ENCODE results near the gene TSHZ2. TPM values are rescaled to one million over a fixed set of nuclear protein-coding genes. Genes with fewer than 3 reads are reported as not detected.

TSHZ2 gene
- total RNA-seq, 1 experiment from 2014 or later = 0.20 TPM

- Mint-ChIP-seq H3K27me3 (ENCODE audit: low read depth) (no peaks in the 10 kb centered on the region; the same call in 1 of the 2 replicates), H3K4me1 (peaks cover 13% of the 10 kb centered on the region), H3K36me3 (no peaks in the 10 kb centered on the region), H3K27ac (no peak overlapping the region), H3K4me3 (no peak overlapping the region), H3K9me3 (peaks cover 8% of the 10 kb centered on the region)
- ATAC-seq (no peak), DNase-seq (ENCODE audit: low spot score) (no peak)
- no peak for TF ChIP-seq ATF3 (CRISPR knock-in tag; conservative IDR thresholded peaks at IDR 0.05)
- TF ChIP-seq CBFB (CRISPR knock-in tag; IDR thresholded peaks at IDR 0.05; ENCODE audit: low read depth) = no peak
- TF ChIP-seq ZNF423 (CRISPR knock-in tag; IDR thresholded peaks at IDR 0.05) = no peak
- no peak for TF ChIP-seq ZNF263 (CRISPR knock-in tag; IDR thresholded peaks at IDR 0.05; ENCODE audit: low read depth)
- no peak for TF ChIP-seq ERG (CRISPR knock-in tag; IDR thresholded peaks at IDR 0.05)
- no peak for TF ChIP-seq NFE2L1 (CRISPR knock-in tag; IDR thresholded peaks at IDR 0.05)
- no peak for TF ChIP-seq KAT7 (CRISPR knock-in tag; IDR thresholded peaks at IDR 0.05; ENCODE audit: borderline replicate concordance)
- TF ChIP-seq PRDM15 (CRISPR knock-in tag; IDR thresholded peaks at IDR 0.05) = no peak
- no peak for TF ChIP-seq TCF7 (CRISPR knock-in tag; IDR thresholded peaks at IDR 0.05; ENCODE audit: low read depth)
- no peak for TF ChIP-seq FOXP4 (CRISPR knock-in tag; IDR thresholded peaks at IDR 0.05)
- TF ChIP-seq GRHL2 (CRISPR knock-in tag; IDR thresholded peaks at IDR 0.05; ENCODE audit: insufficient replicate concordance, severe bottlenecking) = no peak
- no peak for TF ChIP-seq HMGXB4 (CRISPR knock-in tag; IDR thresholded peaks at IDR 0.05)
- no peak for TF ChIP-seq NR1H2 (CRISPR knock-in tag; IDR thresholded peaks at IDR 0.05)
- TF ChIP-seq ATF6 (CRISPR knock-in tag; IDR thresholded peaks at IDR 0.05) = no peak
- TF ChIP-seq CREM (CRISPR knock-in tag; IDR thresholded peaks at IDR 0.05) = no peak
- TF ChIP-seq FOXJ3 (CRISPR knock-in tag; IDR thresholded peaks at IDR 0.05; ENCODE audit: borderline replicate concordance) = no peak
- no peak for TF ChIP-seq ZNF425 (CRISPR knock-in tag; conservative IDR thresholded peaks at IDR 0.05)
- no peak for TF ChIP-seq JUN (CRISPR knock-in tag; IDR thresholded peaks at IDR 0.05)
- TF ChIP-seq ZNF671 (CRISPR knock-in tag; IDR thresholded peaks at IDR 0.05) = no peak
- POLR2A ChIA-PET = no interaction called here
- CTCF ChIA-PET = no interaction called here
These were observed 258.9 kb downstream of the TSHZ2 start for GRCh38 chr20:53231061-53231460.

Data from WTC11 (cell line).